IPS-18c (cell line): ENCODE results near the gene LCN9.

Experiments
- H3K4me3 ChIP-seq: 2 replicates; pipeline ENCODE4 v1.7.0; 2013; ENCODE audit warnings: low read depth, mild to moderate bottlenecking, low read length, moderate library complexity; ENCODE audit not compliant: insufficient read depth
- H3K9me3 ChIP-seq: one replicate; pipeline ENCODE4 v1.6.1; 2013; ENCODE audit warnings: mild to moderate bottlenecking, low read length, moderate library complexity; ENCODE audit not compliant: control insufficient read depth, insufficient read depth

The LCN9 gene

GRCh38 chr9:135703726-135704125 lies 40.6 kb downstream of the LCN9 start:
- Histone ChIP-seq H3K4me3 (no peak overlapping the region), H3K9me3 (no peaks in the 10 kb centered on the region)

DNA sequence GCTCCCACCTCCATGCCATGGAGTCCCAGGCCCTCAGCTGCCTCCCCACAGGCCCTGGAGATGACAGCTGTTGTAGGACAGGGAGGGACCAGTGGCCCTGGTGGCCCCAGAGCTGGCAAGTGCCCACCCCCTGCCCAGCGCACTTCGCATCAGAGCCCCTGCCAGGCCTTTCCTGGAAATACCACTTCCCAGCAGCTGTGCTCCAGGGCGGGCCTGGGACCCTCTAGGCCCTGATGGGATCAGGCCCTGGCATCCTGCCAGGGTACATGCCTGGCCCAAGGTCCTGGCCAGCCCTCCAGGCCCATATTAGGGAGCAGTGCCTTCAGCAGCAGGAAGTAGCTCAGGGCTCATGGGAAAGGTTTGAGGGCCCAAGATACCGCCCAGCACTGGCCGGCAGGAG lies 41.4 kb downstream of the LCN9 start:
- no peaks in the 10 kb centered on the region for H3K9me3 ChIP-seq
- no peak overlapping the region for H3K4me3 ChIP-seq

DNA sequence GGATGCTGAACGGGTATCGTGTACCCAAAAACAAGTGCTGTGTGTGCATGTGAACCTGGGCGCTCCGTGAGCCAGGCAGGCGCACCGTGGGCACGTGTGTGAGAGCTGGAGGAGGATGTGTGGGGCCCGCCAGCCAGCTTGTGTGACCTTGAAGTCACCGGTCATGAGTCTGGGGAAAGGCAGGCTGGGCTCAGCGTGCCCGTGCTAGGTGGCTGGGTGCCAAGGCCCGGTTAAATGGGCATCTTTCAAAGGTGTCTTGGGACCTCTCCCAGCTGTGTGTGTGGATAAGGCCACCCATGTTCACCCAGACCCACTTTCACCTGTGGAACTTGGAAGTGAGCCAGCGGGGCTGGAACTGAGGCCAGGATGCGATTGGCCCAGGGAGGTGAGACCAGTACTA lies 42.3 kb downstream of the LCN9 start:
- Histone ChIP-seq H3K4me3 (no peak overlapping the region), H3K9me3 (no peaks in the 10 kb centered on the region)

GRCh38 chr9:135706288-135706687 lies 43.2 kb downstream of the LCN9 start:
- Histone ChIP-seq H3K9me3 (no peaks in the 10 kb centered on the region), H3K4me3 (no peak overlapping the region)

DNA sequence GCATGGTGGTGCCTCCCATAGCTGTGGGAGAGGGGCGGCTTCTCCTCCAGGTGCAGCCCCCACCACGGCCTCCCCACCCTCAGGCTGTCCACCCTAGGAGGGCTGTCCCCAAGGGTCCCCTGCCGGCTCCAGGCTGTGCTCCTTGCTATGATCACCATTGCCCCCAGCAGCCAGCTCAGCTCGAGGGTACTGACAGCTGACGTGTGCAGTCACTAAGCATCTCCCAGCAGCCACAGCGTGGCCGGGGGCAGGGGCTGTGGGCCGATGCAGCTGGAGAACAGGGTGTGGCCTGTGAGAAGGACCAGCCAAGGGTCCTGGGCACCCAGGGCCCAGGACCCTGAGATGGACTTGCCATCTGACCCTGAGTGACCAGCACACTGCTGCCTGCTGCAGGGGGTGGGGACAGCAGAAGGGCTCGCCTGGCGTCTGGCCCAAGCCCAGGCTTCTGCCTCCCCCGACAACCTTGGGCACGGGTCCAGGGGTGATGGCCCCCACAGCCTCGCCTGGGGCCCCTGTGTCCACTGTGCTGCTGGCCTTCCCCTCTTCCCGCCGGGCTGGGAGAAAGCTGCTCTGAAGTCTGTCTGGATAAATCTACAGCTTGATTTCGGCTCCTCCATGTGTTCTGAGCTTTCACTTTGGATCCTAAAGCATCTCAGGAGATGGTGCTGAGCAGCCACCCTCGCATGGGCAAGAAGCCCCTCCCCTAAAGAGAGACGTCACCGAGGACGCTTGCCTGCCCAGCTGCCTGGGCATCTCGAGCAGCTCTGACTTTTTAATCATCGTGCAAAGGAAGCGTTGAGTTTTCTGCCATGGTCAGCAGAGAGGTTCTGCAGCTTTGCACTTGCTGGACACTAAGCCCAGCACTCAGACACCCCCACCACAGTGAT lies 44.4 kb downstream of the LCN9 start:
- Histone ChIP-seq H3K4me3 (no peak overlapping the region), H3K9me3 (no peaks in the 10 kb centered on the region)

DNA sequence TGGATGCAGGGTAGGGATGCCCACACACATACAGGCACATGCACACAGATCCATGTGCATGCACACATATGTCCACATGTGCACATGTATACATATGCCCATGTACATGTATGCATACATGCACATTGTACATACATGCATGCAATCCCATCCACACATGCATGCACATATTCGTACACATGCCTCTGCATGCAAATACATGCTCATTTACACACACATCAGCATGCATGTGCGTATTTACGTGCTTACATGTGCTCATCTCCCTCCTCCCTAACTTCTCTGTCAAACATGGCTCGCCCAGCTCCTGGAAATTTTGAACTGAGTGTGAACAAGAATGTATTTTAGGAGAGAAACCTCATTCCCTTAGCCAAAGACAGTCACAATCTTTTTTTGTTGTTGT lies 45.1 kb downstream of the LCN9 start:
- Histone ChIP-seq H3K4me3 (no peak overlapping the region), H3K9me3 (no peaks in the 10 kb centered on the region)

DNA sequence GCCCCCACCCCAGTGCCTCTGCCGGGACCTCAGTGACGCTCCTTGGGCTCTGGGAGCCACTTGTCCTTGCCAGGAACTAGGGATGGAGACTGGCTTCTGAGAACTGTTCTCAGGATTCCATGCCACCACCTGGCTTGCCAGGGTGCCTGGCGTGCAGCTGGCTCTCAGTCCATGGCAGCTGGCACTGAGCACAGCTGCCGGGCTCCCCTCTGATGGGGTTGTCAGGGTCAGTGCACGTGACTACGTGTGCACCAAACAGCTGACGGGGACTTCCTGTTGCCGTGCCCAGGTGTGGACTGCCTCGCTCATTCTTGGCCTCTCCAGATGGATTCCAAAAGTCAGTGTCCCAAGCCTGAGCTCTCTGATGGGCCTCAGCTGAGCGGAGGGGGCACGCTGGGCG lies 48.3 kb downstream of the LCN9 start:
- no peak overlapping the region for H3K4me3 ChIP-seq
- H3K9me3 ChIP-seq: no peaks in the 10 kb centered on the region

DNA sequence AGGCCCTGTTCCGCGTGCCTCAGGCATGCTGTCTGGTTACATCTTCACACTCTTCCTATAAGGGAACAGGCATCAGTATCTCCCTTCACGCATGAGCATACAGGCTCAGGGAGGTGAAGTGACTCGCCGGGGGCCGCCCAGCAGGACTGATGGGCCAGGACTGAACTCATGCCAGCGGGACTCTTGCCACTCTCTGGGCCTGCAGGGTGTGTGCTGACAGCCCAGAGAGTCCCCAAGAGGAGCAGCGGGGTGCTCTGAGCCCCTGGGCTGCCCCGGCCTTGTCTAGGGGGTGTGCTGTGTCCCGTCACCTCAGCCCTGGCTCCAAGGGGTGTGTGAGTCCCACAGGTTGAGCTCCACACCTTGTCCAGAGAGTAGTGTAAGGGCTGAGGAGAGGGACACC lies 48.8 kb downstream of the LCN9 start:
- H3K9me3 ChIP-seq: no peaks in the 10 kb centered on the region
- no peak overlapping the region for H3K4me3 ChIP-seq

DNA sequence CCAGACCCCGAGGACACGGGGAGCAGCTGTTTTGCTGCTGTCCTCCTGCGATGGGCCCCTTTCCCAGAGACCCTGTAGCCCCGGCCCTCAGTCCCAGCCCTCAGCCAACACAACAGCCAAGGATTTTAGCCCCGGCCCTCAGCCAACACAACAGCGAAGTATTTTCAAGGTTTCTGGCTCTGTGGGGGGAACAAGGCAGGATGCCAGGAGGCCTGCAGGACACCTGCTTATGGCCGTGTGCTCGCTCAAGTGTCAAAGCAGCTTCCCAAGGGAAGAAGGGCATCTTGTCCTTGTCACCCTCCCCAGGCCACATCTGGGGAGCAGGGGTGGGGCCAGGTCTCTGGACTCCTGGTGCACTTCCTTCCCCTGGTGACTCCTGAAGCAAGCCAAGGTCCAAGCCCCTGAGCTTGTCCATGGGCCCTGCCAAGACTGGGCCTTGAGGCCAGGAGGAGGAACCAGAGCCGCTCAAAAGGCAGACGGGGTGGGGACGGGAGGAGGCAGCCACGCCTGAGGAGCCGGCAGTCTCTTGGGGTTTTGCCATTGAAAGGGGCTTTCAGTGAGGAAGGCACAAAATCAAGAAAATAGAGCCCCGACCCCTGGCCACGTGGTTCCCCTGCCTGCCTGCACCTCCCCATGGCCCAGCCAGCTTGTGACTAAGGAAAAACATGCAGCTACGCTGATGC lies 49.6 kb downstream of the LCN9 start:
- Histone ChIP-seq H3K4me3 (no peak overlapping the region), H3K9me3 (no peaks in the 10 kb centered on the region)

- Histone ChIP-seq H3K9me3 (no peaks in the 10 kb centered on the region), H3K4me3 (peak overlapping the region; percentile 50)
Observed at GRCh38 chr9:135714242-135715055, 51.3 kb downstream of the LCN9 start.

DNA sequence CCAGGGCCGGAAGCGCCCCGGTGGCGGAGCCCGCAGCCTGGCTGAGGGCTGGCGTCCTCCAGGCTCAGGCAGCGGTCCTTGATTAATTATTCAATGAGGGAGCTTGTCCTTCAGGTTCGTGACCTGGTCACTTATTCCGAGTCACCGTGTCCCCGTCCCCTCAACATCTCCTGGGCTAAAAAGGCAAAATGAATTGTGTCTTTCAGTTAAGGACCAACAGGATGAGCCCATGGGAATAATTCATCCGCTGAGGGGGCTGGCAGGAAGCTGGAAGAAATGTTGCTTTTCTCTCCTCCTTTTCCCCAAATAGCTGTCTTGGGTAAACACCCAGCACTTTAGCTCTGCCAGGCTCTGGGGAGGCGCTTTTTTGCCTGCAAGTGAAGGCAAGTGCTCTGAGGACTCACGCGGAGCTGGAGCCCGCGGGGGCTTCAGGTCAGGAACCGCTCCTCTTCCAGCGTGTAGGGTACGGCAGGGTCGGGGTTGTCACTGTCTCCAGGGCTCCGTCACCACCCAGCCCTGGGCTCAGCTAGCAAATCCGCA lies 52.0 kb downstream of the LCN9 start:
- no peak overlapping the region for H3K4me3 ChIP-seq
- H3K9me3 ChIP-seq: no peaks in the 10 kb centered on the region

GRCh38 chr9:135716045-135716444 lies 52.9 kb downstream of the LCN9 start:
- Histone ChIP-seq H3K4me3 (no peak overlapping the region), H3K9me3 (no peaks in the 10 kb centered on the region)
